GM12801 (cell line): Measurements from ENCODE around the gene ARID5B.

Experiments
- TF ChIP-seq, protein P1 (sequence below): IDR thresholded peaks from one replicate; pipeline ENCODE4 v1.5.1; 2011; ENCODE audit warnings: control low read depth; ENCODE audit not compliant: insufficient read length; ENCODE audit errors: extremely low read depth

The ARID5B gene, protein sequence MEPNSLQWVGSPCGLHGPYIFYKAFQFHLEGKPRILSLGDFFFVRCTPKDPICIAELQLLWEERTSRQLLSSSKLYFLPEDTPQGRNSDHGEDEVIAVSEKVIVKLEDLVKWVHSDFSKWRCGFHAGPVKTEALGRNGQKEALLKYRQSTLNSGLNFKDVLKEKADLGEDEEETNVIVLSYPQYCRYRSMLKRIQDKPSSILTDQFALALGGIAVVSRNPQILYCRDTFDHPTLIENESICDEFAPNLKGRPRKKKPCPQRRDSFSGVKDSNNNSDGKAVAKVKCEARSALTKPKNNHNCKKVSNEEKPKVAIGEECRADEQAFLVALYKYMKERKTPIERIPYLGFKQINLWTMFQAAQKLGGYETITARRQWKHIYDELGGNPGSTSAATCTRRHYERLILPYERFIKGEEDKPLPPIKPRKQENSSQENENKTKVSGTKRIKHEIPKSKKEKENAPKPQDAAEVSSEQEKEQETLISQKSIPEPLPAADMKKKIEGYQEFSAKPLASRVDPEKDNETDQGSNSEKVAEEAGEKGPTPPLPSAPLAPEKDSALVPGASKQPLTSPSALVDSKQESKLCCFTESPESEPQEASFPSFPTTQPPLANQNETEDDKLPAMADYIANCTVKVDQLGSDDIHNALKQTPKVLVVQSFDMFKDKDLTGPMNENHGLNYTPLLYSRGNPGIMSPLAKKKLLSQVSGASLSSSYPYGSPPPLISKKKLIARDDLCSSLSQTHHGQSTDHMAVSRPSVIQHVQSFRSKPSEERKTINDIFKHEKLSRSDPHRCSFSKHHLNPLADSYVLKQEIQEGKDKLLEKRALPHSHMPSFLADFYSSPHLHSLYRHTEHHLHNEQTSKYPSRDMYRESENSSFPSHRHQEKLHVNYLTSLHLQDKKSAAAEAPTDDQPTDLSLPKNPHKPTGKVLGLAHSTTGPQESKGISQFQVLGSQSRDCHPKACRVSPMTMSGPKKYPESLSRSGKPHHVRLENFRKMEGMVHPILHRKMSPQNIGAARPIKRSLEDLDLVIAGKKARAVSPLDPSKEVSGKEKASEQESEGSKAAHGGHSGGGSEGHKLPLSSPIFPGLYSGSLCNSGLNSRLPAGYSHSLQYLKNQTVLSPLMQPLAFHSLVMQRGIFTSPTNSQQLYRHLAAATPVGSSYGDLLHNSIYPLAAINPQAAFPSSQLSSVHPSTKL

GRCh38 chr10:61900829-61901792 lies at the start of gene ARID5B:
TSS of gene ARID5B (plus strand) at chr10:61901699. CDS start at chr10:61901710, 11 bp downstream.
- TF ChIP-seq, protein P1, sequence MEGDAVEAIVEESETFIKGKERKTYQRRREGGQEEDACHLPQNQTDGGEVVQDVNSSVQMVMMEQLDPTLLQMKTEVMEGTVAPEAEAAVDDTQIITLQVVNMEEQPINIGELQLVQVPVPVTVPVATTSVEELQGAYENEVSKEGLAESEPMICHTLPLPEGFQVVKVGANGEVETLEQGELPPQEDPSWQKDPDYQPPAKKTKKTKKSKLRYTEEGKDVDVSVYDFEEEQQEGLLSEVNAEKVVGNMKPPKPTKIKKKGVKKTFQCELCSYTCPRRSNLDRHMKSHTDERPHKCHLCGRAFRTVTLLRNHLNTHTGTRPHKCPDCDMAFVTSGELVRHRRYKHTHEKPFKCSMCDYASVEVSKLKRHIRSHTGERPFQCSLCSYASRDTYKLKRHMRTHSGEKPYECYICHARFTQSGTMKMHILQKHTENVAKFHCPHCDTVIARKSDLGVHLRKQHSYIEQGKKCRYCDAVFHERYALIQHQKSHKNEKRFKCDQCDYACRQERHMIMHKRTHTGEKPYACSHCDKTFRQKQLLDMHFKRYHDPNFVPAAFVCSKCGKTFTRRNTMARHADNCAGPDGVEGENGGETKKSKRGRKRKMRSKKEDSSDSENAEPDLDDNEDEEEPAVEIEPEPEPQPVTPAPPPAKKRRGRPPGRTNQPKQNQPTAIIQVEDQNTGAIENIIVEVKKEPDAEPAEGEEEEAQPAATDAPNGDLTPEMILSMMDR, result no peak

GRCh38 chr10:61852261-61852660 lies 49.2 kb upstream of the ARID5B start:
- TF ChIP-seq, protein P1, result no peak

DNA sequence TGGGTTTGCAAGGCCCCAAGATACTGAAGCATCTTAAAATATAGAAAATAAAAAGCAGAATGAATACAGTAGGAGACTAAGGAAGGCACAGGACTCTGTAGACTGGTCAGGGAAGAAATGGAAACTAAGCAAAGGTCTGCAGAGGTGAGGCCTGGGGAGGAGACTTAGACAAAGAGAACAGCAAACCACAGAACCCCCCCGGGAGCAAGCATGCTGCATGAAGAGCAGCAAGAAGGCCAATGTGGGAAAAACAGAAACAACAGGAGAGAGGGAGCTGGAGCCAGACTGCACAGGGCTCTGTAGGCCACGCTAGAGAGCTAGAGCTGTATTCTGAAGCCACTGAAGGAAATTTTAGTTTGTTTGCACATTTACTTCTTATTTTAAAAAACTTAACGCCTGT lies 45.7 kb upstream of the ARID5B start:
- TF ChIP-seq, protein P1, result no peak

GRCh38 chr10:61857746-61858145 lies 43.8 kb upstream of the ARID5B start:
- TF ChIP-seq, protein P1, result no peak

- TF ChIP-seq, protein P1, result no peak
Observed at GRCh38 chr10:61859786-61860185, 41.7 kb upstream of the ARID5B start.

- TF ChIP-seq, protein P1, result no peak
Observed at GRCh38 chr10:61860964-61861758, 40.3 kb upstream of the ARID5B start.
